Brain microvascular endothelial cell (primary cell): ENCODE data around the gene NACC2.

ENCODE experiments used
- DNase-seq: peaks from one replicate; pipeline ENCODE4 v3.0.0-alpha.2; 2020
- H3K27ac ChIP-seq: fragments of 250-450 bp; sonication (Bioruptor Pico); 2 replicates; pipeline ENCODE4 v1.5.1; 2020; ENCODE audit warnings: mild to moderate bottlenecking, moderate library complexity
- H3K27me3 ChIP-seq: fragments of 250-450 bp; sonication (Bioruptor Pico); replicated peaks from 2 replicates; pipeline ENCODE4 v1.5.1; 2020; ENCODE audit warnings: mild to moderate bottlenecking
- H3K36me3 ChIP-seq: fragments of 250-450 bp; sonication (Bioruptor Pico); replicated peaks from 2 replicates; pipeline ENCODE4 v1.5.1; 2020; ENCODE audit warnings: mild to moderate bottlenecking
- H3K4me3 ChIP-seq: 2 replicates; pipeline ENCODE4 v1.5.1; 2011; ENCODE audit warnings: low read depth, mild to moderate bottlenecking, control low read depth, low read length, moderate library complexity
- in situ Hi-C: cut with HindIII; loops from 2 replicates; pipeline ENCODE4 v1.10.0; 2017; ENCODE audit warnings: low sequenced_read_pairs, low pct_ligation_motif_present
- TF ChIP-seq, protein P1 (sequence below): IDR thresholded peaks from 2 replicates; pipeline ENCODE4 v1.5.1; 2011; ENCODE audit warnings: low read depth, mild to moderate bottlenecking, moderate library complexity, low read length, control low read depth, inconsistent platforms; ENCODE audit errors: missing control alignments

NACC2 gene

DNA sequence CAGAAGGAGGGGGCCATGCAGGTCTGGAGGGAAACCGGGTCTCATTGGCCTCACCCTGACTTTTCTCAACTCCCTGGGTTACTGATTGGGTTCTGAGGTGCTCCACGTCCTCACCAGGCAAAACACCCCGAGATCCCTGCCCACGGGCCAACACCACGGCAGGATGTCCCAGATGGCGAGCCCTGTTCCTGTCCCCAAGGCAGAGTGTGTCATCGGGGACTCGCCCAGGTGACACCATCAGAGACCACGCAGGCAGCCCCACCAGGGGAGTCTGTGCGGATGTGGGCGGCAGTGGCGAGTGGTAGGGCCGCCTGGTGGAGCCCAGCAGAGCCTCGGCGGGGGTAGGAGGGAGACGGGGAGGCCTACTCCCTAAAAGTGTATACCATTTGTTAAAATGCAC is 74.9 kb downstream of the NACC2 start:
- H3K27ac ChIP-seq: no peak overlapping the region
- DNase-seq: no peak
- TF ChIP-seq, protein P1, sequence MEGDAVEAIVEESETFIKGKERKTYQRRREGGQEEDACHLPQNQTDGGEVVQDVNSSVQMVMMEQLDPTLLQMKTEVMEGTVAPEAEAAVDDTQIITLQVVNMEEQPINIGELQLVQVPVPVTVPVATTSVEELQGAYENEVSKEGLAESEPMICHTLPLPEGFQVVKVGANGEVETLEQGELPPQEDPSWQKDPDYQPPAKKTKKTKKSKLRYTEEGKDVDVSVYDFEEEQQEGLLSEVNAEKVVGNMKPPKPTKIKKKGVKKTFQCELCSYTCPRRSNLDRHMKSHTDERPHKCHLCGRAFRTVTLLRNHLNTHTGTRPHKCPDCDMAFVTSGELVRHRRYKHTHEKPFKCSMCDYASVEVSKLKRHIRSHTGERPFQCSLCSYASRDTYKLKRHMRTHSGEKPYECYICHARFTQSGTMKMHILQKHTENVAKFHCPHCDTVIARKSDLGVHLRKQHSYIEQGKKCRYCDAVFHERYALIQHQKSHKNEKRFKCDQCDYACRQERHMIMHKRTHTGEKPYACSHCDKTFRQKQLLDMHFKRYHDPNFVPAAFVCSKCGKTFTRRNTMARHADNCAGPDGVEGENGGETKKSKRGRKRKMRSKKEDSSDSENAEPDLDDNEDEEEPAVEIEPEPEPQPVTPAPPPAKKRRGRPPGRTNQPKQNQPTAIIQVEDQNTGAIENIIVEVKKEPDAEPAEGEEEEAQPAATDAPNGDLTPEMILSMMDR: no peak
- no peak overlapping the region for H3K4me3 ChIP-seq
- H3K27me3 ChIP-seq: no peaks in the 10 kb centered on the region
- in situ Hi-C loops: no loop called here
- H3K36me3 ChIP-seq: no peaks in the 10 kb centered on the region

DNA sequence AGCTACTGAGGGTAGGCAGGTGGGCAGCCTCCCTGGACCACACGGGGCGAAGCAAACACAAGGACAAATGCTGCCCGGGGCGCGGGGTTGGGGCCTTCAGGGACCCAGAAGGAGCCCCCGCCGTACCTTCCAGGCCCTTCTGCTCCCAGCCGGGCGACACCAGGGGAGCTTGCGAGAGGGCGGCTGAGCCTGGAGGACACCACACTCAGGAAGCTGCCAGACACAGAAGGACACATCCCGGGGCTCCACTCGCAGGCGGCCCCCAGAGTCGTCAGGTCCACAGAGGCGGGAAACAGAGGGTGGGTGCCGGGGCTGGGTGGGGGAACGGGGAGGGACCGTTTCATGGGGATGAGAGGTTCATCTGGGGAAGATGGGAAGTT is 75.4 kb downstream of the NACC2 start:
- Histone ChIP-seq H3K4me3 (no peak overlapping the region), H3K27me3 (no peaks in the 10 kb centered on the region), H3K27ac (no peak overlapping the region), H3K36me3 (no peaks in the 10 kb centered on the region)
- TF ChIP-seq, protein P1: no peak
- in situ Hi-C loops: no loop called here
- DNase-seq: no peak

DNA sequence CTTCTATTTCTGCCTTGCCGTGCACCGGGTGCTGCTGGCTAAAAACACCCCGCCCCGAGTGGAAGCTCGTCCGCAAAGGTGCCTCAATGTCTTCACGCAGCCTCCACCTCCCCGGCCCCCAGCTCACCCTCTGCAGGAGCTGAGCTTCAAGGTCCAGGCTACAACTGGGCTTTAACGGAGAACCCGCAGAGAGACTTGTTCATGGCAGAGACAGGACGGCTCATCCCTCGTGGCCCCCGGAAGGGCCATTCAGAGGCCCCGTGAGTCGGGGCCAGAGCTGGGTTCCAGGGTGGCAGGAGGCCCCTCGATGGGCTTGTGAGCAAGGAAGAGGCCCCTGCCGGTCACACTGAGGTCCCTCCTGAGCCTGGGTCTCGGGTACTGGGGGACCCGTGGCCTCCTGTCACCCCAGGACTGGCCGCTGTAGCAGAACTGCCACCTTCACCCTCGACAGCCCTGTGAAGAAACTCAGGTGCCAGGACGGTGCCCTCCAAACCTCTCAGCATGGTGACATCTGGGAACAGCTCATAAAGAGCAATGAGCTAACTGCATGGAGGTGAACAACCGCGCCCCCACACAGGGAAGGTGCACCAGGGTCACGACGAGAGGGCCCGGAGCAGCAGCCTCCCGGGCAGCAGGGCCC is 75.9 kb downstream of the NACC2 start:
- no peak for DNase-seq
- H3K27ac ChIP-seq: no peak overlapping the region
- TF ChIP-seq, protein P1: no peak
- in situ Hi-C loops: no loop called here
- H3K4me3 ChIP-seq: no peak overlapping the region
- no peaks in the 10 kb centered on the region for H3K36me3 ChIP-seq
- no peaks in the 10 kb centered on the region for H3K27me3 ChIP-seq

DNA sequence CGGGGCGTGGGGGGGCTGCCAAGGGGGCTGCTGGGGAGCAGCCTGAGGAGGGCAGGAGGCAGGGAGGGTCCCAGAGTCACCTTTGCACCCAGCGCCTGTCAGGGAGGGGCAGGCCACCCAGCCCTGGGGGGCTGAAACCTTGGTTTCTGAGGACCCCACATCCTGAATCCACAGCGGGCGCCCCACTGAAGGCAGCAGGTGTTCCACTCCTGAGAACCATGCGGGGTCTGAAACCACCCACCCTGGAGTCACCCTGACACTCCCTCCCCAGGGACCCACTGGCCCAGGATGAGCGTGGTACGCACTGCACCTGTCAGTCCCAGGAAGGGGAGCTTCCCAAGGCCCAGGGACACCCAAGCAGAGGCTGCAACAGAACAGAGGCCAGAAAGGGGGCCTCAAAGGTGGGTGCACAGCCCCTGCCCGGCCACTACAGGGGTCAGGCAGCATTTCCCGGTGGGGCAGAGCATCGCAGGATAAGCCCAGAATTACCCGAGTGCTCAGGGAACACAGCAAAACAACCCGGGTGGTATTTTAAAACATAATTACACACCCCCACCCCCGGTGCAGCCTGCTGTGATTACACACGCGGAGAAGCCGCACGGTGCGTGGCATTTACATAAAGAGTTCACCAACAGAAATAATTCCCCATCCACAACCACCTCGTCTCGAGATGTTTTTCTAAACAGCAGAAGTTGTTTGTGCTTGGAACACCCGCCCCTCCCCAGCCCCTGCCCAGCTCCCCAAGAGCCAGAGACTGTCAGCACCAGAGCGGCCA is 76.6 kb downstream of the NACC2 start:
- in situ Hi-C loops: no loop called here
- Histone ChIP-seq H3K27ac (no peak overlapping the region), H3K27me3 (no peaks in the 10 kb centered on the region), H3K36me3 (no peaks in the 10 kb centered on the region), H3K4me3 (no peak overlapping the region)
- TF ChIP-seq, protein P1: no peak
- DNase-seq: no peak

DNA sequence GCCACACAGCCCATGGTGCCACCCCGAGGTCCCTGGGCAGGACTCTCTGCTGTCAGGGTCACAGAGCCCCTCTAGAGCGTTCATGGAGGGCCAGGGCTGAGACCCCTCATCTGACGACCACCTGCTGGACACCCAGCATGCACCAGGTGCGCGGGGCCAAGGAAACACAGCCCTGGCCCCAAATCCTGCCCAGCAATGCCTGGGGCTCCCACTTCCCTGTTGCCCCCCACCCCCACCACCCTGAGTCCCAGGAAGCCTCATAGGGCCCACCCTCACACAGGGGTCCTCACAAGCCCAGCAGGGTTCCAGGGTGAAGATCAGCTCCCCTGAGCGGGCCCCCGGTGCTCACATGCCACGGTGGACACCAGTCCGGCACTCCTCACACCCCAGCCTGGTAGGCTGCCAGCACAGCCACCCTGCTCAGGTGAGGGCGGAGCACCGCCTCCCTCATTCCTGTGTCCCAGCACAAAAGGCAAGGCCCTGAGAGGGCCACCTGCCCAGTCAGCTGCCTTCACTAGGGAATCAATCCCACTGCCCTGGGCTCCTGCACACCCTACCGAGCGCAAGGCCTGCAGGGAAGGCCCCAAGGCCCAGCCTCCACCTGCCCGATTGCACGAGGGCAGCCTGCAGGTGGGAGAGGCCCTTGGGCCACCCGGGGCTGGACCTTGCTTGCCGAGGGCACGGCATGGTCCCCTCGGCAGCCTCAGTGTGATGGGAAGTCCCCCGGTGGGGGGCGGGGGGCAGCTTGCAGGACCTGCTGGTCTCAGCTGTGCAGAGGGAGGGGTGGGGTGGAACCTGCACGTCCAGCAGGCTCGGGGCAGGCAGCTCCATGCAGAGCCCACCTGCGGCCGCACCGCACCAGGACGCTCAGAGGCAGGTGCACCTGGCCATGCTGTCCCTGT is 77.5 kb downstream of the NACC2 start:
- no peak for DNase-seq
- Histone ChIP-seq H3K4me3 (no peak overlapping the region), H3K36me3 (peaks cover 5% of the 10 kb centered on the region), H3K27me3 (no peaks in the 10 kb centered on the region), H3K27ac (no peak overlapping the region)
- in situ Hi-C loops: no loop called here
- TF ChIP-seq, protein P1: no peak
